ENCODE data around the gene ECT2. TPM values are rescaled to one million over a fixed set of nuclear protein-coding genes. Genes with fewer than 3 reads are reported as not detected.

ECT2 gene
- total RNA-seq, 4 donors from 2014 or later, result 6.8 to 10.7 (median 7.2) TPM

- no peak overlapping the region for H3K4me3 ChIP-seq (replicated peaks in 1 of 3)
- no peaks in the 10 kb centered on the region for H3K9me3 ChIP-seq
- intact Hi-C loops (cut with DNase I), result no loop called here
- TF ChIP-seq POLR2A (IDR thresholded peaks at IDR 0.05), result no peak
- TF ChIP-seq CTCF (IDR thresholded peaks at IDR 0.05), result no peak
- H3K27ac ChIP-seq, result no peak overlapping the region
- WGBS, 2 donors, result 90 to 95% methylated on average over 1 of the region's 1 CpG
- H3K36me3 ChIP-seq, result no peaks in the 10 kb centered on the region
- no peaks in the 10 kb centered on the region for H3K27me3 ChIP-seq
- H3K4me1 ChIP-seq, result no peaks in the 10 kb centered on the region
- DNase-seq, result no peak
Observed at GRCh38 chr3:172814738-172815137, 64.2 kb downstream of the ECT2 start.

- intact Hi-C loops (cut with DNase I), result no loop called here
- 92% methylated on average over 4 of the region's 4 CpGs for WGBS, 2 donors
Observed at GRCh38 chr3:172815857-172816256, 65.3 kb downstream of the ECT2 start.

GRCh38 chr3:172816281-172816680, 65.8 kb downstream of the ECT2 start:
- no peaks in the 10 kb centered on the region for H3K27me3 ChIP-seq
- no peaks in the 10 kb centered on the region for H3K9me3 ChIP-seq
- H3K27ac ChIP-seq, result no peak overlapping the region
- no peaks in the 10 kb centered on the region for H3K4me1 ChIP-seq
- TF ChIP-seq CTCF (IDR thresholded peaks at IDR 0.05) (no peak), POLR2A (IDR thresholded peaks at IDR 0.05) (no peak)
- intact Hi-C loops (cut with DNase I), result no loop called here
- H3K36me3 ChIP-seq, result no peaks in the 10 kb centered on the region
- no peak for DNase-seq
- no peak overlapping the region for H3K4me3 ChIP-seq (replicated peaks in 1 of 3)

More at GRCh38 chr3:172815857-172816256, 65.3 kb downstream of the ECT2 start:
- Histone ChIP-seq H3K4me3 (replicated peaks in 1 of 3) (no peak overlapping the region), H3K4me1 (no peaks in the 10 kb centered on the region), H3K27ac (no peak overlapping the region), H3K36me3 (no peaks in the 10 kb centered on the region), H3K9me3 (no peaks in the 10 kb centered on the region), H3K27me3 (no peaks in the 10 kb centered on the region)
- no peak for TF ChIP-seq POLR2A (IDR thresholded peaks at IDR 0.05)
- no peak for TF ChIP-seq CTCF (IDR thresholded peaks at IDR 0.05)
- DNase-seq, result no peak

GRCh38 chr3:172816968-172817367, 66.4 kb downstream of the ECT2 start:
- intact Hi-C loops (cut with DNase I), result no loop called here
- no peak for TF ChIP-seq CTCF (IDR thresholded peaks at IDR 0.05)
- TF ChIP-seq POLR2A (IDR thresholded peaks at IDR 0.05), result no peak
- H3K4me3 ChIP-seq (replicated peaks in 1 of 3), result no peak overlapping the region
- no peak overlapping the region for H3K27ac ChIP-seq
- no peaks in the 10 kb centered on the region for H3K9me3 ChIP-seq
- no peaks in the 10 kb centered on the region for H3K36me3 ChIP-seq
- 95 to 97% methylated on average over 2 of the region's 2 CpGs for WGBS, 2 donors
- no peak for DNase-seq
- H3K4me1 ChIP-seq, result no peaks in the 10 kb centered on the region
- H3K27me3 ChIP-seq, result no peaks in the 10 kb centered on the region

- Histone ChIP-seq H3K36me3 (no peaks in the 10 kb centered on the region), H3K9me3 (no peaks in the 10 kb centered on the region), H3K4me1 (no peaks in the 10 kb centered on the region), H3K27ac (no peak overlapping the region), H3K27me3 (no peaks in the 10 kb centered on the region), H3K4me3 (replicated peaks in 1 of 3) (no peak overlapping the region)
- no peak for DNase-seq
- WGBS, 2 donors, result 45 to 75% methylated on average over 2 of the region's 2 CpGs
- TF ChIP-seq CTCF (IDR thresholded peaks at IDR 0.05) (no peak), POLR2A (IDR thresholded peaks at IDR 0.05) (no peak)
- intact Hi-C loops (cut with DNase I), result no loop called here
Observed at GRCh38 chr3:172820492-172820891, 70.0 kb downstream of the ECT2 start.

Measured in thyroid gland (tissue), 4 donors.